Activated CD4-positive, alpha-beta T cell treated with anti-CD3 and anti-CD28 coated beads, Interleukin-2, amount 50 U/mL, for 4 hours (primary cell): ENCODE results near the gene ARMC6.
A peak's percentile ranks its signal among the peaks of the same experiment; 100 is the strongest.

Experiments used
- DNase-seq, 2 experiments: peaks; one replicate each; pipeline ENCODE4 v3.0.0-alpha.2; 2020

ARMC6 gene

DNA sequence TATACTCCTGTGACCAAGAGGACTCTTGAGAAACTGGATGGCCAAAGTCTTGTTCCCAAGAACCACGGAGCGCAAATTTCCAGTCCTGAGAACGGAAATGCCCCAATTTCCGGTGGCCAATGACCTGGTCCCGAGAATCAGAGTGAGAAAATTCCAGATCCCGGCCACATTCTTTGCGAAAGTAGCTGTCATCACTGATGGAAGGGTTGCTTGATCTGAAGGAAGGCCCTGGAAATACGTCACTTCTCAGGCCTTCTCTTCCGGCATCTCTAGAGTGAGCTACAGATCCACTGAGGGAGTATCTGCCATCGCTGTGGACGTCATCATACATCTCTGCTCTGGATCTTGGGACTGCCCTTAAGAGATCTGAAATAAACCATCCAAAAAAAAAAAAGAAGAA lies 7.5 kb upstream of the ARMC6 start:
- DNase-seq: no peak

DNA sequence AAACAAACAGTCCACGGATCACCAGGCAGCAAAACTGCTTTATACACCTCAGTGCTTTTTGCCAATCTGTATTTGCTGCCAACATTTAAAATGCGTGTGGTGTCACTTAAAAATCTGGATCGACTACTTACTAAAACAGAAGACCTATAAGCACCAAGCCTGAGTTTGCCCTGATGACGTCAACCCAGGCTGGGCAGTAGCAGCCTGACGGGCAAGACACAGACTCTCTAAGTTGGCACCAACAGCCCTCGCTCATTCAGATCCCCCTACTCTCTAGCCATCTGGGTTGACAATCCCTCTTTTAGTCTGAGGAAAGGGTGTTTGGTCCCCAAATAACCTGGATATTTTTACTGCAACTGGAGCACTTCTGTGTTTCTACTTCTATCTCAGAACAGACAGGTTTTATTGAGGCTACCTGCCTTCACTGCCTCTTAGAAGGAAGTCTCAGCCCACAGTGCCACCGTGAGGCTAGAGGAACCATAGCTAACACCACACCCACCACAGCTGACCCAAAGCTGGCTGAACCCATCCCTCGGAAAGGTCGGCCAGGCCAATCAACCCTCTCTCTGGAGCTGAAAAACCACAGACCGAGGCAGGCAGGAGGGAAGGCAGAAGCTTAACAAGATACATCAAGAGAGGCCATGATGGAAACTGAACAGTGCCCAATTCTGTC lies 7.0 kb upstream of the ARMC6 start:
- no peak for DNase-seq

DNA sequence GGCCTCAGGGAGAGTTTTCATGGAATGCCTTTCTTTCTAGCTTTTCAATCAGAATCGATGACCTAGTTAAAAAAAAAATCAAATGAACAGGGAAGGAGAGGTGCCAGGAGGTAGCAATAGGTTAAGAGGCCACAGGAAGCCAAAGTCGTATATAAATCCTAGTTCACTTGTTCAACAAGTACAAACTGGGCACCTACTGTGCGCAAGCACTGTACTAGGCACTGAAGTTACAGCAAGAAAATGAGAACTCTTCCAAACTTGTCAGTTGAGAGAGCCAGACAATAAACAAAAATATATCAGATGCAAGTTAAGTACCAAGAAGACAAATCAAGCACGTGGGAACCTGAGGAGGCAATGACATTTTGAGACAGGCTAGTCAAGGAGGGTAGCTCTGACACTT lies 6.2 kb upstream of the ARMC6 start:
- no peak for DNase-seq

DNA sequence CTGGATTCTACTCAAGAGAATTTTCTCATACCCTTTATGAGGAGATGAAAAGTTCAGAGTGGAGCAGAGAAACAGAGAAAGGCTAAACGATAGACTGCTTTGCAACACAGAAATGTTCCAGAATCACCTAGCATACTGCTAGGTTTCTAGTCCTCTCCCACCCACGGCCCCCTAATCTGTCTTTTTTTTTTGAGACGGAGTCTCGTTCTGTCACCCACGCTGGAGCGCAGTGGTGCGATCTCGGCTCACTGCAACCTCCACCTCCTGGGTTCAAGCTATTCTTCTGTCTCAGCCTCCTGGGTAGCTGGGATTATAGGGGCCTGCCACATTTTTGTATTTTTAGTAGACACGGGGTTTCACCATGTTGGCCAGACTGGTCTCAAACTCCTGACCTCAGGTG lies 4.9 kb upstream of the ARMC6 start:
- DNase-seq: no peak

DNA sequence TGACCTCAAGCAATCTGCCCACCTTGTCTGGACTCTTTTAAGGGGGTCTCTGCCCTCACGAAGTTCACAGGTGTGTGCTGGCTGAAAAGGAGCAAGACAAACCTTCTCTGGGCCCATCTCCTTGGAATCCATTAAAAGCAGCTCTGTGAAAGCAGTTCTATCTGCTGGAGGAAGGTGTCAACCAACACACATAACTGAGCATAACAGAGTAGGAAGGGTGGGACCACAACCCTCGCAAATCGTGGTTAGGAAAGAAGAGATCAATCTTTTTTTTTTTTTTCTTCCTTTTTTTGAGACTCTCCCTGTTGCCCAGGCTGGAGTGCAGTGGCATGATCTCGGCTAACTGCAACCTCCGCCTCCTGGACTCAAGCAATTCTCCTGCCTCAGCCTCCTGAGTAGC lies 1.5 kb upstream of the ARMC6 start:
- no peak for DNase-seq

DNA sequence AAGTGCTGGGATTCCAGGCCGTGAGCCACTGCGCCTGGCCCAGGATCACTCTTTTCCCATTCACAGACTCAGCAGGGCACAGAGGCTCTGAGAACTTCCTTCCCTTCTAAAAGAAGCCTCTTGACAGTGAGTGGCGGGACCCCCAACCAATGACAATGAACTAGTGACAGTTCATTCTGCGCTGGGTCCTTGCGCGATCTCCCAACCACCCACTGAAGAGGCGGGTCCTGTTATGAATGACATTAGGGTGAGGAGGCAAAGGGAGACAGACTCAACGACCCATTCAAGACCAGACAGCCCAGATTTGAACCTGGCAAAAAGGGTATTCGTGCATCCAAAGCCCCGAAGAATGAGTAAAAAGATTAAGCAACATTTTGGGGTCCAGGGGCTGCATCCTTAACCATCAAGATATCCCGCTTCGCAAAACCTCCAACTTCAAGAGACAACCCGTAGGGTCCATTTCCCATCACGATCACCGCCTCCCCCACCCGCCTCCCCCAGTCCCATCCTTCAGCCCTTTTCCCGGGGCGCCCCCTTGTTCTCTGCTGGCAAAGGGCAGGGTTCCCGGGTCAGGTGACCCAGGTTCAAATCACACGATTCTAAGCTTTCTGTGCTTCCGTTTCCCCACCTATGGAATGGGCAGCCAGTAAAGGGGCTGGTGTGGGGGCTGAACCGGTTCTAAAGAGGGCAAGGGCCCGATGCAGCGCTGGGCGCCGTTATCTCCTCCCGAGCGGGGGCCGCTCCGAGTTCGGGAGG lies 805 bp upstream of the ARMC6 start:
- DNase-seq: peak; percentile 68 to 69

DNA sequence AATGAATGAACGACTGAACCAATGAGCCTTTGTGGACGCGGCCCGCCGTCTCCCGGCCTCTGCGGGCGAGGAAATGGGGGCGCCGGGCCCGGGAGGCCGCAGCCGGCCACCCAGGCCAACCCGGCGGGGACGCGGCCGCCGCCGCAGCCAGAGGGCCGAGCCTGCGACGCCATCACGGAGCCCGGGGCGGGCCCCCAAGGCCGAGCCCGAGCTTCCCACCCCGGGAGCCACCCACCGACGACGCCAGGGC lies 302 bp upstream of the ARMC6 start:
- no peak for DNase-seq

DNA sequence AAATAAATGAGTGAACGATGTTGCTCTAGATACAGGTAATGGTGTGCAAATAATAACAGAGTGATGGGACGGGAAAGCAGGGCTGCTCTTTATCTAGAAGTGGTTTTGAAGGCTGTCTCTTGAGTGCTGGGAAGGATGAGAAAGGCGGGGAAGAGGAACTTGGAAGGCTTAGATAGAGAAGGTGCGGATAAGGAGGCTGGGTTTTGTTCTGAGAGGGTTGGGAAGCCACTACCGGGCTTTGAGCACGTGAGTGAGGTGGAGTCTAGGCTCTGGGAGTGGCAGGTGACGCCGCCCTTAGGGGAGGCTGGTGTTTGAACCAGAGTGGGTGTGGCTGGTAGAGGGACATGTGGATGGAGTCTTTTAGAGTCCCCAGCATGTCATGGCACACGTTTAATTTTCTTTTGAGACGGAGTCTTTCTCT lies 811 bp downstream of the ARMC6 start:
- DNase-seq: peak; percentile 62 to 68

DNA sequence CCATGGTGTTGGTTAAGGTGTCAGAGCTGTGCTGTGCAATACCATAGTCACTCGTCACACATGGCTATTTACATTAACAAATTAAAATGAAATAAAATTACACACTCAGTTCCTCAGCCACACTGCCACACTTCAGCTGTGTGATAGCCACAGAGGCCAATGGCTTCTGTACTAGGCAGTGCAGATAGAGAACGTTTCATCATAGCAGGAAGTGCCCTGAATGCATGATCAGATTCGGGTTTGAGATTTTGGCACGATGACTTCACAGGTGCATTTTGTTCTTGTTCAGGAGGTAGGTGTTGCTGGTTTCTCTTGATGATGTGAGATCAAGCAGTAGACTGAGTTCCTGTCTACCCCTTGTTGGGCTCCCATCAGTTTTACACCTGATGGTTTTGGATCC lies 6.5 kb downstream of the ARMC6 start:
- no peak for DNase-seq

DNA sequence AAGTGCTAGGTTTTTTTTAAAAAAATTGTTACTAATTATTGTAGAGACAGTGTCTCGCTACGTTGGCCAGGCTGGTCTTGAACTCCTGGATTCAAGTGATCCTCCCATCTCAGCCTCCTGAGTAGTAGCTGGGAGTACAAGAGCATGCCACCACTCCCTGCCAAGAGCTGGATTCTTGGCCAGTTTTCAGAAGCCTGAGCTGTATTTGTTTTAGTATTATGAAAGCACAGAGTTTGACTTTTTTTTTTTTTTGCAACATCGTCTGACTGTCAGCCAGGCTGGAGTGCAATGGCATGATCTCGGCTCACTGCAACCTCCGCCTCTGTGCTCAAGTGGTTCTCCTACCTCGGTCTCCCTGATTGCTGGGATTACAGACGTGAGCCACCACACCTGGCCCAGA lies 7.0 kb downstream of the ARMC6 start:
- DNase-seq: no peak

DNA sequence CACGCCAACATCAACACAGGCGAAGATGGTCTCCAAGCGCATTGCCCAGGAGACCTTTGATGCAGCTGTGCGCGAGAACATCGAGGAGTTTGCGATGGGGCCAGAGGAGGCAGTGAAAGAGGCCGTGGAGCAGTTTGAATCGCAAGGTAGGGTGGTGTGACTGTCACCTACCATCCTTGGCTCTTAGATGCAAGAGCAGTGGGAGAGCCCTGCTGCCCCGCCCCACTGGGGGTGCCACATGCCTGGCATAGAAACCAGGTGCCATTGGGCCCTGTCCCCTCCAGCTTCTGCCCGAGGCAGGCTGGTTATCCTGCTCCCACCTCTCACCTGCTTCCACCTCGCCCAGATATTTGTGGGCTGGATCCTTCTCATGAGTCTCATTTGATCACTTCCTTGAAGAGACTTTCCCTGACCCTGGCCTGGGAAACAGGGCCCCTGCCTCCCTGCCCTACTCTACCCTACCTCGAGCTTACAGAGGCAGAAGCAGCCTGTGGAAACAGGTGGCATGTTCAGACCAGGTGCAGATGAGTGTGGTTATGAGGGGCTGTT lies 9.4 kb downstream of the ARMC6 start:
- no peak for DNase-seq

DNA sequence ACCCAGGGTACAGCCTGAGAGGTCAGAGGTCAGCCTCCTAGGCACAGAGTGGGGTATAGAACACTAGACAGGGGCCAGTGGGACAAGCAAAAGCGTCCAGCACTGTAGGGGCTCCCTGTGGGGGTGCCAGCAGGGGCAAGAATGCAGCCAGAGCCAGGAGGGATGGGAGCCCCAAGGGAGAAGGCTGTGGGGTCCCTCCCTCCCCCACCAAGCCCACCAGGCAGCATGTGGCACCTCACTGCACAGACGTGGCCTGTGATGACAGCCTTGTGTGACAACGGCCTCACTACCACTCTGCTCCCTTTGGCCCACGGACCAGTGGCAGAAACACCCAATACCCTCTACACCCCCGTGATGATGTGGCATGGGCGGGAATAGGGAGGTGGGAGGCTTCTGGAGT lies 10.1 kb downstream of the ARMC6 start:
- no peak for DNase-seq

DNA sequence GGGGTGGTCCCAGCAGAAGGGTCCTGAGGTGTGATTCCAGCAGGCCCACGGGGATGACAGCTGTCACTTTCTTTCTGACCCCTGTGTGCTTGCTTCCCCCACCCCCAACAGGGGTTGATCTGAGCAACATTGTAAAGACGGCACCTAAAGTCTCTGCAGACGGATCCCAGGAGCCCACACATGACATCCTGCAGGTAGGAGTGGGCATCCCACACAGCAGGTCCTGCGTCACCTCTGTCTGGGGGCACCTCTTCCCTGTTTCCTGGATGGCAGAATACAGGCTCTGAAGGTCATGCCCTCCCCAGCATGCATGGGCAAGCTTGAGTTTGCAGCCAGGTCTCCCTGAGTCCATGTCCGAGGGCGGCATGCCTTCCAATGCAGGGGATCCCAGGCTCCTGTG lies 10.5 kb downstream of the ARMC6 start:
- DNase-seq: no peak

DNA sequence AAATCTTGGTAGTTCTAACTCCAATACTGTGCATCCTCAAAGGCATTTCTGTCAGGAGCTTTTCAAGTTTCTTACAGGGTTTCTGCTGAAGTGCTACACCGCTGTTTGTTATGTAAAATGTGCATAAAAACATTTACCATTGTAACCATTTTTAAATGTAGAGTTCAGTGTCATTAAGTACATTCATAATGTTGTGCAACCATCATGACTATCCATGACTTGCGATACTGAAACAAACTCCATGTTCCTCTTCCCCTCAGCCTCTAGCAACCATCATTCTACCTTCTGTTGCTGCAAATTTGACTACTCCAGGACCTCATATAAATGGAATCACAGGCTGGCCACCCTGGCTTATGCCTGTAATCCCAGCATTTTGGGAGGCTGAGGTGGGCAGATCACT lies 16.0 kb downstream of the ARMC6 start:
- DNase-seq: no peak

DNA sequence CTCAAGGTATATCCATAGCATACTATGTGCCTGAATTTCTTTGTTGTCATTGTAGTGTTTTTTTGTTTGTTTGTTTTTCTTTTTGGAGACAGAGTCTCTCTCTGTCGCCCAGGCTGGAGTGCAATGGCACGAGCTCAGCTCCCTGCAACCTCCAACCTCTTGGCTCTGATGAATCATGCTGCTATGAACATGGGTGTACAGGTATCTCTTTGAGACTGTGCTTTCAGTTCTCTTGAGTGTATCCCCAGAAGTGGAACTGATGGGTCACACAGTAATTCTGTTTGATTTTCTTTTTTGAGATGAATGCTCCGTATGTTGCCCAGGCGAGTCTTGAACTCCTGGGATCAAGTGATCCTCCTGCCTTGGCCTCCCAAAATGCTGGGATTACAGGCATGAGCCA lies 16.7 kb downstream of the ARMC6 start:
- no peak for DNase-seq

DNA sequence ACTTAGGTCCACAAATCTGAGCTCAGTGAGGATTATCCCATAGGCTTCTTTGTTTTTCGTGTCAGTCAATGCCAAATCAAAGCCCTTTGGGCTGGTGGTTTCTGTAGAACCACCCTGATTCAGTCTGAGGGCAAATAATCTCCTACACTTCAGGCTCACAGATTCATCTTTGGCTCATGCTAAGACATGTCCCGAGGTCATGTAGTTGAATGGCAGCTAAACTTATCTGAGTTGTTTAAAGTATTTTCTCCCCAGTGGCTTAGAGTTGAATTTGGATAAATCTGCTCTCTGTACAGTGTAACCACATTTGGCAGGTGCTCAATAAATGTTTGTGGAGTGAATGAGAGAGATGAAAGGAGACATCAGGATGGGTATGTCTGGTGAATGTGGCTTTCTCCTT lies 17.3 kb downstream of the ARMC6 start:
- DNase-seq: no peak

DNA sequence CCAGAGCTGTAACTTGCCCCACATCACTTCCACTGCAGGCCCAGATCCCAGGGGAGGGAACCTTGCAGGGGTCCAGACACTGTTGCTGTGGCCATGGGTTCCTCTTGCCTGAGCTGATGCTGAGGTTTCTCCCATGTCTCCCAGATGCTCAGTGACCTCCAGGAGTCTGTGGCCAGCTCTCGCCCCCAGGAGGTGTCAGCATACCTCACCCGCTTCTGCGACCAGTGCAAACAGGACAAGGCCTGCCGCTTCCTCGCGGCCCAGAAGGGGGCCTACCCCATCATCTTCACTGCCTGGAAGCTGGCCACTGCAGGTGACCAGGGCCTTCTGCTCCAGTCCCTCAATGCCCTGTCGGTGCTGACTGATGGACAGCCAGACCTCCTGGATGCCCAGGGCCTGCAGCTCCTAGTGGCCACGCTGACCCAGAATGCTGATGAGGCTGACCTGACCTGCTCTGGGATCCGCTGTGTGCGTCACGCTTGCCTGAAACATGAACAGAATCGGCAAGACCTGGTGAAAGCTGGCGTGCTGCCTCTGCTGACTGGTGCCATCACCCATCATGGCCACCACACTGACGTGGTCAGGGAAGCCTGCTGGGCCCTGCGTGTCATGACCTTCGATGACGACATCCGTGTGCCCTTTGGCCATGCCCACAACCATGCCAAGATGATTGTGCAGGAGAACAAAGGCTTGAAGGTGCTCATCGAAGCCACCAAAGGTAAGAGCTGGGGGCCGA lies 18.2 kb downstream of the ARMC6 start:
- DNase-seq: no peak

DNA sequence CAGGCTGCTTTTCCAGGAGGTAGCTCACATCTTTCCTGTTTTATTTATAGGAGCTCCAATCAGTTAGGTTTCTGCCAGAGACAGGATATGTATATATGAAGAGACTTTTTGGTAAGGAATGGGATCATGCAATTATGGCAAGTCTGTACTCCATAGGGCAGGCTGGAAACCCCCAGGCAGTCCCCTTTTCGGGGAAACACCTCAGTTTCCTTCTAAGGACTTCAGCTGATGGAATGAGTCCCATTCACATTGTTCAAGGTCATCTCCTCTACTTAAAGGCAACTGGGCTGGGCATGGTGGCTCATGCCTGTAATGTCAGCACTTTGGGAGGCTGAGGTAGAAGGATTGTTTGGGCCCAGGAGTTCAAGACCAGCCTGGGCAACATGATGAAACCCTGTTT lies 19.5 kb downstream of the ARMC6 start:
- no peak for DNase-seq

DNA sequence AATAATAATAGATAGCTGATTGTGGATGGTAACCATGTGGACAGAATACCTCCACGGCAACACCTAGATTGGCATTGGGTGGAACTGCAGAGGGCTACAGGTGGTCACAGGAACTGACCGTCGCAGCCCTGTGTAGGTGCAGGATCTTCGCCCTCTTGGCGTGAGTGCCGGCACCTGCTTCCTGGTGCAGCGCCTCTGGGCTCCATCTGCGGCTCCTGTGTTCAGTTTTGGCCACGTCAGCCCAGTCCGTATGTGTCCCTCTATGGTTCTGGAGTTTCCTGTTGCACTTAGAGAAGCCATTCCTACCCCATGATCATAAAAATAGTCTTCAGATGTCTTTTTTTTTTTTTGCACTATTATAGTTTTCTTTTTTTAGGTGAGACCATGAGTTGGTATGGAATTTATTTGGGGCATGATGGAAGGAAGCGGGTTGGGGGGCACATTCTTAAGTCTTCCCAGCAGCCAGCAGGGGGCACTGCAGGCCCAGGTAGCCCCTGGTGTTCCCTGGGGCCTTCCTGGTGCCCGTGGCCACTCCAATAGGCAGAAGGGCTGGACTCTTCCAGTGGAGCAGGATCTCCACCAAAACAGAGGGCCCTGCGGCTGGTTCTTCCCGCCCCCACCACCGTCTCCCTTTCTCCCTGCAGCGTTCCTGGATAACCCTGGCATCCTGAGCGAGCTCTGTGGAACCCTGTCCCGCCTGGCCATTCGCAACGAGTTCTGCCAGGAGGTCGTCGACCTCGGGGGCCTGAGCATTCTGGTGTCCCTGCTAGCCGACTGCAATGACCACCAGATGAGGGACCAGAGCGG lies 20.3 kb downstream of the ARMC6 start:
- peak; percentile 45 to 51 for DNase-seq

DNA sequence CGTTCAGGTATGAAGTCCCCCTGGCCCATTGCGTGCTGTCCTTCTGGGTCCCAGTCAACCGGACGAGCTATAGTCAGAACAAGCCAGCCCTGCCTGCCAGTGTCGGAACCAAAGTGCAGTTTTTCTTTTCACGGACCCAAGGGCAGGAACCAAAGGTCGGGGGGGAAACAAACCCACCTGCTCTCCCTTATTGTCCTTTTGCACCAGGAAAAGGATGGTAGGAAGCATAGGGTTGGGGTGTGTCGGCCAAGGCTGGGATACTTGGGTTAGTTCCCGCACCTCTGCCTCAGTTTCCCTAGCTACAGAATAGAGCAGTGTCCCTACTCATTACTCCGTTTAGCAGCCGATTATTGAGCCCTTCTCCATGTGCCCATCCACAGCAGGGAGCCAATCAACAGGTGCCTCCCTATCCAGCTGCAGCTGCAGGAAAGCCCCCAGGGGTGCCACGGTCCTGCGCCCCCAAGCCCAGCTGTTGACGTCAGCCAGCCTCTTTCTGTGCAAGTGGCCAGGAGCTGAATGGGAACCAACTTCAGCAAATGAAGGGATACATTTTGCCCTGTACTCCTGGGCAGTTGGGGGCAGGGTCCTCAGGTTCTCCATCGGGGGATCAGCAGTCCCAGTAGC lies 21.0 kb downstream of the ARMC6 start:
- no peak for DNase-seq

DNA sequence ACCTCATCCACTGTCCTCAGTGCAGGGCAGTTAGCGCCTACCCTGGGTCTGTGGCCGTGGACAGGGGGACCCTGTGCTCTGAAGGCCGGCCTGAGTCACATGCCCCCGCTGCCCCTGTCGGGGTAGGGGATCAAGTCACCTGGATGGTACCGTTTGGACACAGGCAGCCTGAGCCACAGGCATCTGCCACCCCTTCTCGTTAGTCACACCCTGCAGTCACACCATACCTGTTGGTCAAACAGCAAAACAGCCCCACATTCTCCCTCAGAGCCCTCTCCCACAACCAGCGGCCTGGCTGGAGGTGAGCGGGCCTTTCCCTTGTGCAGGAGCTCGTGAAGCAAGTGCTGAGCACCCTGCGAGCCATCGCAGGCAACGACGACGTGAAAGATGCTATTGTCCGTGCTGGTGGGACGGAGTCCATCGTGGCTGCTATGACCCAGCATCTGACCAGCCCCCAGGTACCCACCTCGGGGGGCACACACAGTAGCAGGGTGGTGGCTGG lies 21.6 kb downstream of the ARMC6 start:
- no peak for DNase-seq

DNA sequence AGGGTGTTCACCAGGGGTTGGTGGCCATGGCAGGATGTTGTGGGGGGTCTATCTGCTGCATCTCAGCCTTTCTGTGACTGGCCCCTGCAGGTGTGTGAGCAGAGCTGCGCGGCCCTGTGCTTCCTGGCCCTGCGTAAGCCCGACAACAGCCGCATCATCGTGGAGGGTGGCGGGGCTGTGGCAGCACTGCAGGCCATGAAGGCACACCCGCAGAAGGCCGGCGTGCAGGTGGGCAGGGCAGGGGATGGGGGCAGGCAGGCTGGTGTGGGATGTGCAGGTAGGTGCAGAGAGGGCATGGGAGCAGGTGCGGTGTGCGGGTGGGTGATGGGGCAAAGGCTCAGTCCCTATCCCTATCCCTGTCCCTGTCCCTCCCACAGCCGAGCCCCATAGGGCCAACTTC lies 22.3 kb downstream of the ARMC6 start:
- no peak for DNase-seq
